Activated CD4-positive, alpha-beta memory T cell treated with anti-CD3 and anti-CD28 coated beads, Interleukin-2, amount 10 ng/mL, durations not matched to agents 7 days and 5 days (primary cell): ENCODE measurements around the gene MAK. TPM values are rescaled to one million over a fixed set of nuclear protein-coding genes. Genes with fewer than 3 reads are reported as not detected.
"Not testable (repeated sequence)": the region's sequence is repeated elsewhere in the genome, so short reads cannot be mapped to it uniquely, and the experiment has no call there.

Source experiments
- CTCF ChIA-PET: fragments of 350-600 bp; sonication (Branson Sonifier 250); formaldehyde crosslinking; loops from one replicate; lab custom pipeline; 2021; ENCODE audit warnings: antibody characterized with exemption, inconsistent platforms; lab: Charles Lee
- POLR2A ChIA-PET: fragments of 350-600 bp; sonication (Branson Sonifier 250); formaldehyde crosslinking; loops from one replicate; lab custom pipeline; 2021; ENCODE audit warnings: antibody characterized with exemption; lab: Charles Lee
- DNase-seq: peaks from one replicate; pipeline ENCODE4 v3.0.0-alpha.2; 2020
- H3K27ac Mint-ChIP-seq: one replicate; pipeline ENCODE4 v1.8.0; 2021; ENCODE audit warnings: mild to moderate bottlenecking, mixed read lengths
- H3K27me3 Mint-ChIP-seq: one replicate; pipeline ENCODE4 v1.8.0; 2021; ENCODE audit warnings: mixed read lengths
- H3K36me3 Mint-ChIP-seq: one replicate; pipeline ENCODE4 v1.8.0; 2021; ENCODE audit warnings: low read depth, mixed read lengths
- H3K4me1 Mint-ChIP-seq: one replicate; pipeline ENCODE4 v1.8.0; 2021; ENCODE audit warnings: mixed read lengths
- H3K4me3 Mint-ChIP-seq: one replicate; pipeline ENCODE4 v1.8.0; 2021; ENCODE audit warnings: mild to moderate bottlenecking, mixed read lengths
- H3K9me3 Mint-ChIP-seq: one replicate; pipeline ENCODE4 v1.8.0; 2021; ENCODE audit warnings: mixed read lengths
- total RNA-seq, 2 experiments: library from RNA; stranded (reverse); gene quantifications; one replicate each; pipeline ENCODE4 v1.2.3, GENCODE V29; 2021

MAK gene
- total RNA-seq, 2 experiments from 2014 or later, result 0.15 to 0.35 TPM

DNA sequence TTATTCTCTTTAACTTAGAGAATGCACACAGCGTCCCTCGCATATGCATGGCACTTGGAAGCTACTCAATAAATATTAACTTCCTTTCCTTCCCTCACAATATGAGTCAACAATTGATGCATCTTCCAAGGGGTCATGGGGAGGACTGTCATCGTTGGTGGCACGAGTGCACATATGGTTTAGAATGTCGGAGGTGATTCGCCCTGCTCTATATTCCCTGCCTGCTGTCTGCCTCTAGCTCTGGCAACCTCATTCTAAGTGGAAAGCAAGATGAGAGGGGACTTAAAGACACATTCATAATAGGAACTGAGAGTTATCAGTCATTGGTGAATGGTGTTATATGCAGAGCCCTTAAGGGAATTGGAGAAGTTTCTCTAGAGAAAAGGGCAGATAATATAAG lies 44.6 kb downstream of the MAK start:
- POLR2A ChIA-PET, result no interaction called here
- Mint-ChIP-seq H3K36me3 (peaks cover 2% of the 10 kb centered on the region), H3K4me3 (no peak overlapping the region), H3K4me1 (no peaks in the 10 kb centered on the region), H3K9me3 (no peaks in the 10 kb centered on the region), H3K27me3 (no peaks in the 10 kb centered on the region), H3K27ac (no peak overlapping the region)
- no peak for DNase-seq
- CTCF ChIA-PET, result interaction anchor here (0.6 to 1.3 kb wide), 3 partner anchors 9 to 315 kb away, joined by 3 read pairs; no protein-coding TSS in a partner anchor

GRCh38 chr6:10793035-10793434 lies 45.3 kb downstream of the MAK start:
- no peaks in the 10 kb centered on the region for H3K4me1 Mint-ChIP-seq
- DNase-seq, result no peak
- H3K9me3 Mint-ChIP-seq, result no peaks in the 10 kb centered on the region
- ChIA-PET CTCF (interaction anchor here (1.0 to 1.3 kb wide), 2 partner anchors 9 to 315 kb away, joined by 3 read pairs; no protein-coding TSS in a partner anchor), POLR2A (no interaction called here)
- peaks cover 2% of the 10 kb centered on the region for H3K36me3 Mint-ChIP-seq
- H3K4me3 Mint-ChIP-seq, result no peak overlapping the region
- H3K27ac Mint-ChIP-seq, result no peak overlapping the region
- no peaks in the 10 kb centered on the region for H3K27me3 Mint-ChIP-seq

DNA sequence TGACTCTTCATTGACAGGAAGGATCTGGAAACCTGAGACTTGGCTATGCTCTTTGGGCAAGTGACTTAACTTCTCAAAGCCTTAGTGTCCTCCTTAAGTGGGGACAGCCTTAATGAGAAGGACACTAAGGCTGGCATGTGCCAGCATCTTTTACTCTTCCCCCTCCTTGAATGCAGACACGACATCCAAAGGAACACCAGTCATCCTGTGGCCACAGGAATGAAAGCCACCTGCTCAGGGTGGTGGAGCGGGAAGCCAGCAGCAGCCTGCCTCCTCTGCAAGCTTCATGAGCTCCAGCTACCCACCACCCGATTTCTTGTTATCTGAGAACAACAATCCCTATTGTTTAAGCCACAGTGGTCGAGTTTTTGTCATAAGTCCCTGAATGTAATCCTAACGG lies 46.2 kb downstream of the MAK start:
- ChIA-PET POLR2A (no interaction called here), CTCF (no interaction called here)
- no peak overlapping the region for H3K4me3 Mint-ChIP-seq
- DNase-seq, result no peak
- no peaks in the 10 kb centered on the region for H3K27me3 Mint-ChIP-seq
- no peaks in the 10 kb centered on the region for H3K4me1 Mint-ChIP-seq
- H3K36me3 Mint-ChIP-seq, result peaks cover 2% of the 10 kb centered on the region
- H3K9me3 Mint-ChIP-seq, result no peaks in the 10 kb centered on the region
- H3K27ac Mint-ChIP-seq, result no peak overlapping the region

DNA sequence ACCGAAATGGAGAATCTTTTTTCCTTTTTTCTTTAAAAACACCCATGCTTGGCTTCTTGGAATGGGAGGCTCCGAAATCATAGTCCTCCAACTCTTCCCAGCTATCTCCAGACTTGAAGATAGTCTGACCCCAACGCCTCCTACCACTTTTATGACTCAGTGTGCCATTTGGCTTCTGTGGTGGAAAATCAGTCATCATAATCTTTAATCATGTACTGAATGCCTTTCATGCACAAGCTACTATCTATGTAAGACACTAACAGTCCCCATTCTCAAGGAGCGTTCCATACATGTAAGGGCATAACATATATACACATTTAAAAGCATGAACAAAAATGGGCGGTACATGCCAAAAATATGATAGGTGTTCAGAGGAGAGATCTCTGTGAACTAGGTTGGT lies 46.7 kb downstream of the MAK start:
- no peak for DNase-seq
- ChIA-PET POLR2A (no interaction called here), CTCF (no interaction called here)
- no peaks in the 10 kb centered on the region for H3K4me1 Mint-ChIP-seq
- no peaks in the 10 kb centered on the region for H3K9me3 Mint-ChIP-seq
- peaks cover 2% of the 10 kb centered on the region for H3K36me3 Mint-ChIP-seq
- no peak overlapping the region for H3K27ac Mint-ChIP-seq
- H3K4me3 Mint-ChIP-seq, result no peak overlapping the region
- H3K27me3 Mint-ChIP-seq, result no peaks in the 10 kb centered on the region

DNA sequence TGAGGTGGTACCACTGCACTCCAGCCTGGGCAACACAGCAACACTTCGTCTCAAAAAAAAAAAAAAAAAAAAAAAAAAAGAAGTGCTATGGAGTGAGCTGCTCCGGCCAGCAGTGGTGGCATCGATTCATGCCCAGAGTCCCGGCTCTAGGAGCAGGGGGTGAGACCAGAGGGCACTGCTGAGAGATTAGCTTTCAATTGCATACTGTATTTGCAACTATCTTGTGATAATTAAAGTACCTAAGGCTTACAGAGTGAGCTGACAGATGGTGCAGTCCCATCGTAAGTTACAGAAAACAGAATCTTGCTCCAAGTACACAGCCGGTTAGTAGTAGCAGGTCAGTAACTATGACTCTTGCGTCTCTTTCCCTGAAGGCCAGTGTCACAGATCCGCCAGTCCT lies 59.3 kb downstream of the MAK start:
- POLR2A ChIA-PET, result no interaction called here
- CTCF ChIA-PET, result no interaction called here

GRCh38 chr6:10778230-10778629 lies 60.1 kb downstream of the MAK start:
- Mint-ChIP-seq H3K27me3 (no peaks in the 10 kb centered on the region), H3K27ac (no peak overlapping the region), H3K4me1 (peaks cover 7% of the 10 kb centered on the region), H3K9me3 (no peaks in the 10 kb centered on the region), H3K4me3 (no peak overlapping the region), H3K36me3 (peaks cover 8% of the 10 kb centered on the region)
- POLR2A ChIA-PET, result no interaction called here
- no peak for DNase-seq
- CTCF ChIA-PET, result no interaction called here

More for the DNA sequence above, 59.3 kb downstream of the MAK start:
- Mint-ChIP-seq H3K4me1 (peaks cover 7% of the 10 kb centered on the region), H3K4me3 (no peak overlapping the region), H3K27ac (no peak overlapping the region), H3K9me3 (no peaks in the 10 kb centered on the region), H3K36me3 (peaks cover 11% of the 10 kb centered on the region), H3K27me3 (no peaks in the 10 kb centered on the region)
- no peak for DNase-seq

DNA sequence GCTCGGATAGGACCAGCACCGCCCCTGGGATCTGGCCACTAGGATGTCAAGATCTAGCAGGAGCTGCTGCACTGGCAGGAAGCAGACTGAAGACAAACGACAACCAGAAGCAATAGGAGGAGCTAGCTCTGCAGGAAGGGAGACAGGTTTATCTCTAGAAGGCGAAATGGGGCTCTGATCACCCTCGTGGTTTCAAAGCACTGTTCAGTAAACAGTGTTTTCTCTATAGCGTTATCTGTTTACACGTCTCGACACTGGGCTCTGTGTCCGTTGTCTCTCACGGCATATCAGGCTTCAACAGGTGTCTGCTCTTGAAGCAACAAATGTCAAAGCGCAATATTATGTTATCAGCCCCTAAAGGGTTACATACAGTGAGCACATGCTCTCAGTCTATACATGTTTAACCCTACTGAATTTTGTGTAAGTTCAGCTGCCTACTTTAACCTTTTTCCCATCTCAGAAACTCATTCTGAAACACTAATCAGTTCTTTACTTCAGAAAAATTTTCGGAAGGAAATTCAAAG lies 66.9 kb downstream of the MAK start:
- Mint-ChIP-seq H3K4me3 (no peak overlapping the region), H3K27ac (no peak overlapping the region), H3K4me1 (no peaks in the 10 kb centered on the region), H3K36me3 (peaks cover 14% of the 10 kb centered on the region), H3K9me3 (no peaks in the 10 kb centered on the region), H3K27me3 (no peaks in the 10 kb centered on the region)
- POLR2A ChIA-PET, result no interaction called here
- DNase-seq, result no peak
- CTCF ChIA-PET, result interaction anchor here (0.8 kb wide), 1 partner anchor 11 kb away, joined by 5 read pairs; no protein-coding TSS in a partner anchor

GRCh38 chr6:10769419-10769818 lies 68.9 kb downstream of the MAK start:
- Mint-ChIP-seq H3K4me1 (no peaks in the 10 kb centered on the region), H3K27ac (no peak overlapping the region), H3K4me3 (no peak overlapping the region), H3K36me3 (peaks cover 14% of the 10 kb centered on the region), H3K9me3 (no peaks in the 10 kb centered on the region), H3K27me3 (no peaks in the 10 kb centered on the region)
- no peak for DNase-seq
- CTCF ChIA-PET, result interaction anchor here (0.9 kb wide), 1 partner anchor 10 kb away, joined by 7 read pairs; no protein-coding TSS in a partner anchor
- POLR2A ChIA-PET, result no interaction called here

GRCh38 chr6:10763006-10763405 lies 75.3 kb downstream of the MAK start:
- Mint-ChIP-seq H3K4me3 (no peak overlapping the region), H3K27me3 (no peaks in the 10 kb centered on the region), H3K9me3 (no peaks in the 10 kb centered on the region), H3K4me1 (peaks cover 10% of the 10 kb centered on the region), H3K36me3 (peaks cover 22% of the 10 kb centered on the region), H3K27ac (no peak overlapping the region)
- POLR2A ChIA-PET, result no interaction called here
- CTCF ChIA-PET, result no interaction called here
- DNase-seq, result no peak

GRCh38 chr6:10759884-10760329 lies 78.4 kb downstream of the MAK start:
- Mint-ChIP-seq H3K27me3 (no peaks in the 10 kb centered on the region), H3K36me3 (peaks cover 49% of the 10 kb centered on the region), H3K4me3 (no peak overlapping the region), H3K4me1 (peaks cover 17% of the 10 kb centered on the region), H3K27ac (no peak overlapping the region), H3K9me3 (no peaks in the 10 kb centered on the region)
- DNase-seq, result no peak
- ChIA-PET CTCF (interaction anchor here (0.5 to 2.6 kb wide), 10 partner anchors 10 to 248 kb away, joined by 3 to 18 read pairs (median 3); partner anchors contain the start of gene TMEM14B), POLR2A (interaction anchor here (2.3 kb wide), 1 partner anchor 13 kb away, joined by 11 read pairs; the partner anchor contains the start of gene TMEM14B)

GRCh38 chr6:10759312-10759839 lies 79.0 kb downstream of the MAK start:
- peaks cover 22% of the 10 kb centered on the region for H3K4me1 Mint-ChIP-seq
- POLR2A ChIA-PET, result interaction anchor here (2.3 kb wide), 1 partner anchor 12 kb away, joined by 11 read pairs; the partner anchor contains the start of gene TMEM14B
- no peaks in the 10 kb centered on the region for H3K27me3 Mint-ChIP-seq
- no peaks in the 10 kb centered on the region for H3K9me3 Mint-ChIP-seq
- no peak for DNase-seq
- H3K4me3 Mint-ChIP-seq, result no peak overlapping the region
- no peak overlapping the region for H3K27ac Mint-ChIP-seq
- CTCF ChIA-PET, result interaction anchor here (0.5 to 2.6 kb wide), 11 partner anchors 10 to 294 kb away, joined by 3 to 18 read pairs (median 3); partner anchors contain the start of gene TMEM14B
- H3K36me3 Mint-ChIP-seq, result peaks cover 55% of the 10 kb centered on the region

DNA sequence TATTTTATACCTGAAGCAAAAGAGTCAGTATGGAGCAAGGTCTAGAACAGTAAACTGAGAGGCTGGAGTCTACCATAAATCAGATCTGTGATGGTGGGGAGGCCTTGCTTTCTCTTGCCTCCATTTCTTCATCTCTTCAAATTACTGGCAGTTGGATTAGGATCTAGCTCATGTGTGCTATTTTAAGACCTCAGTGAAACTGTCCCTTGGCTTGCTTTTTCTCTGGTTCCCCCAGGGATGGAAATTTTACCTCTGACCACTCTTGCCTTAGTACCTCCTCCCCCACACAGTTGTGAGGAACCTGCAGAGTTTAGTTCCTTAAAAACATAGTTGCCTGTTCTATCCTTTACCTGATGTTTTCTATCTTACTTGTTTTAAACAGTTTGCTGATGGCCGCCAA lies 82.3 kb downstream of the MAK start:
- peaks cover 36% of the 10 kb centered on the region for H3K4me1 Mint-ChIP-seq
- H3K27me3 Mint-ChIP-seq, result no peaks in the 10 kb centered on the region
- ChIA-PET CTCF (interaction anchor here (0.9 to 1.5 kb wide), 3 partner anchors 9 to 246 kb away, joined by 3 to 4 read pairs (median 3); partner anchors contain the start of gene TMEM14B), POLR2A (interaction anchor here (1.3 kb wide), 1 partner anchor 8 kb away, joined by 3 read pairs; the partner anchor contains the start of gene TMEM14B)
- no peak for DNase-seq
- no peaks in the 10 kb centered on the region for H3K9me3 Mint-ChIP-seq
- H3K4me3 Mint-ChIP-seq, result no peak overlapping the region
- peaks cover 72% of the 10 kb centered on the region for H3K36me3 Mint-ChIP-seq
- H3K27ac Mint-ChIP-seq, result no peak overlapping the region

DNA sequence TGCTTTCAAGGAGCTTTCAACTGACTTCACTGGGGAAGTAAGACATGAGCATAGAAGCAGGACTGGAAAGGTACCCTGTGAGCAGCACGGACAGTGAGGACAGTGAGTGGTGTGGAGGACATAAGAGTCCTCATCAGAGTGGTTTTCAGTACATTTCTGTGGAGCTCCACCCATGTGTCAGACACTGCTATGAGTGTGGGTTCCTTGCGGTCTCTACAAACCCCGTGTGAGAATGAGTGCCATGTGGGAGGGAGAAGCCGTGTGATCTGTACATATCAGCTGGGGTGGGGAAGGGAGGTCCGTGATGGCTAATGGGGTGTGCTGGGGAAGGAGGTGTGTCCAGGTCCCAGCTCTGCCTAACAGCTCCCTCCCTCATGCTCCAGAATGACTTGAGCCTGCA lies 86.6 kb downstream of the MAK start:
- DNase-seq, H3K27me3 Mint-ChIP-seq, H3K27ac Mint-ChIP-seq, H3K4me3 Mint-ChIP-seq, H3K9me3 Mint-ChIP-seq, CTCF ChIA-PET: not testable (repeated sequence)
- H3K36me3 Mint-ChIP-seq, result peaks cover 59% of the 10 kb centered on the region
- peaks cover 57% of the 10 kb centered on the region for H3K4me1 Mint-ChIP-seq
- POLR2A ChIA-PET, result interaction anchor here (0.6 kb wide), 1 partner anchor 313 kb away, joined by 3 read pairs; no protein-coding TSS in a partner anchor
